ENCODE results near the gene C18orf54.
A peak's percentile ranks its signal among the peaks of the same experiment; 100 is the strongest.
"Not testable (repeated sequence)": the region's sequence is repeated elsewhere in the genome, so short reads cannot be mapped to it uniquely, and the experiment has no call there.

C18orf54 gene

GRCh38 chr18:54359233-54359632, 1.5 kb downstream of the C18orf54 start:
- H3K36me3 Mint-ChIP-seq (ENCODE audit: low read depth): peaks cover 21% of the 10 kb centered on the region
- H3K27me3 Mint-ChIP-seq (ENCODE audit: low read depth): peaks cover 4% of the 10 kb centered on the region

DNA sequence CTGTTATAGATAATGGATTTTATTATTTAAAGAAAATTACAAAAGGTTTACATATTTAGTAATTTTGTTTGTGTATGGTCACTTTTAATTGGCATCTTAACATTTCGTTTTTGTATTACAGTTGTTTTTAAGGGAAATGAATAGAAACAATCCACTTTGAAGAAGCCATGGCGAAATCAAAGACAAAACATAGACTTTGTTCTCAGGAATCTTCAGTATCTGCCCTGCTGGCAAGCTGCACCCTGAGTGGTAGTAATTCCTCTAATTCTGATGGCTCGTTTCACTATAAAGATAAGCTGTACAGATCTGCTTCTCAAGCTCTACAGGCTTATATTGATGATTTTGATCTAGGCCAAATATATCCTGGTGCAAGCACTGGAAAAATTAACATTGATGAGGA, 2.7 kb downstream of the C18orf54 start:
- H3K4me3 Mint-ChIP-seq: no peak overlapping the region
- DNase-seq (ENCODE audit: low spot score): no peak
- H3K27me3 Mint-ChIP-seq (ENCODE audit: low read depth): peaks cover 4% of the 10 kb centered on the region
- peaks cover 23% of the 10 kb centered on the region for H3K4me1 Mint-ChIP-seq (ENCODE audit: low read depth)
- no peak overlapping the region for H3K27ac Mint-ChIP-seq
- H3K9me3 Mint-ChIP-seq: no peaks in the 10 kb centered on the region
- peaks cover 21% of the 10 kb centered on the region for H3K36me3 Mint-ChIP-seq (ENCODE audit: low read depth)

More at GRCh38 chr18:54359233-54359632, 1.5 kb downstream of the C18orf54 start:
- H3K27ac Mint-ChIP-seq: no peak overlapping the region
- H3K4me1 Mint-ChIP-seq (ENCODE audit: low read depth): peaks cover 23% of the 10 kb centered on the region
- H3K9me3 Mint-ChIP-seq: no peaks in the 10 kb centered on the region
- no peak for DNase-seq (ENCODE audit: low spot score)
- H3K4me3 Mint-ChIP-seq: peak overlapping the region; percentile 96

GRCh38 chr18:54378057-54378456, 20.4 kb downstream of the C18orf54 start:
- Mint-ChIP-seq H3K27me3 (ENCODE audit: low read depth) (no peaks in the 10 kb centered on the region), H3K4me3 (no peak overlapping the region), H3K36me3 (ENCODE audit: low read depth) (peaks cover 23% of the 10 kb centered on the region), H3K4me1 (ENCODE audit: low read depth) (no peaks in the 10 kb centered on the region), H3K27ac (no peak overlapping the region), H3K9me3 (no peaks in the 10 kb centered on the region)
- DNase-seq (ENCODE audit: low spot score): no peak

GRCh38 chr18:54381640-54382039, 23.9 kb downstream of the C18orf54 start:
- peaks cover 2% of the 10 kb centered on the region for H3K4me1 Mint-ChIP-seq (ENCODE audit: low read depth)
- no peak overlapping the region for H3K27ac Mint-ChIP-seq
- peaks cover 14% of the 10 kb centered on the region for H3K36me3 Mint-ChIP-seq (ENCODE audit: low read depth)
- H3K9me3 Mint-ChIP-seq: no peaks in the 10 kb centered on the region
- H3K4me3 Mint-ChIP-seq: no peak overlapping the region
- no peaks in the 10 kb centered on the region for H3K27me3 Mint-ChIP-seq (ENCODE audit: low read depth)
- no peak for DNase-seq (ENCODE audit: low spot score)

DNA sequence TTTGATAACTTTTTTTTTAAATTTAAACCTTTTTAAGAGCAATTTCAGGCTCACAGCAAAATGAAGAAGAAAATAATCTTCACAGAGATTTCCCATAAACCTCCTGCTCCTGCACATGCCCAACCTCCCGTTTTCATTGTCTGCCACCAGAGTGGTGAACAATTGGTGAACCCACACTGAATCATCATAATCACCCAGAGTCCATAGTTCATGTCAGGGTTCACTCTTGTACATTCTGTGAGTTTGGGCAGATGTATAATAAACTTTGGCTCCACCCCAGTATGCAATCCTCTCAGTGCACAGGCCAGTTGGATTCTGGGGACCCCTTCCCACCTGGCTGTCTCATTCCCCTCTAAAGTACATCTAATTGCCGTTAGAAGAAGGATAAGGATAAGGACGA, 24.4 kb downstream of the C18orf54 start:
- no peak overlapping the region for H3K27ac Mint-ChIP-seq
- H3K9me3 Mint-ChIP-seq: no peaks in the 10 kb centered on the region
- H3K4me1 Mint-ChIP-seq (ENCODE audit: low read depth): peaks cover 2% of the 10 kb centered on the region
- no peaks in the 10 kb centered on the region for H3K27me3 Mint-ChIP-seq (ENCODE audit: low read depth)
- no peak for DNase-seq (ENCODE audit: low spot score)
- H3K36me3 Mint-ChIP-seq (ENCODE audit: low read depth): peaks cover 14% of the 10 kb centered on the region
- H3K4me3 Mint-ChIP-seq: no peak overlapping the region

- H3K4me3 Mint-ChIP-seq: no peak overlapping the region
- no peaks in the 10 kb centered on the region for H3K27me3 Mint-ChIP-seq (ENCODE audit: low read depth)
- DNase-seq (ENCODE audit: low spot score): no peak
- peaks cover 2% of the 10 kb centered on the region for H3K4me1 Mint-ChIP-seq (ENCODE audit: low read depth)
- no peak overlapping the region for H3K27ac Mint-ChIP-seq
- H3K36me3 Mint-ChIP-seq (ENCODE audit: low read depth): peaks cover 14% of the 10 kb centered on the region
- H3K9me3 Mint-ChIP-seq: no peaks in the 10 kb centered on the region
These were observed 25.1 kb downstream of the C18orf54 start for GRCh38 chr18:54382733-54383252.

GRCh38 chr18:54386043-54386442, 28.3 kb downstream of the C18orf54 start:
- no peak overlapping the region for H3K27ac Mint-ChIP-seq
- H3K4me3 Mint-ChIP-seq: no peak overlapping the region
- H3K9me3 Mint-ChIP-seq: no peaks in the 10 kb centered on the region
- H3K27me3 Mint-ChIP-seq (ENCODE audit: low read depth): no peaks in the 10 kb centered on the region
- no peak for DNase-seq (ENCODE audit: low spot score)
- peaks cover 25% of the 10 kb centered on the region for H3K4me1 Mint-ChIP-seq (ENCODE audit: low read depth)
- peaks cover 7% of the 10 kb centered on the region for H3K36me3 Mint-ChIP-seq (ENCODE audit: low read depth)

DNA sequence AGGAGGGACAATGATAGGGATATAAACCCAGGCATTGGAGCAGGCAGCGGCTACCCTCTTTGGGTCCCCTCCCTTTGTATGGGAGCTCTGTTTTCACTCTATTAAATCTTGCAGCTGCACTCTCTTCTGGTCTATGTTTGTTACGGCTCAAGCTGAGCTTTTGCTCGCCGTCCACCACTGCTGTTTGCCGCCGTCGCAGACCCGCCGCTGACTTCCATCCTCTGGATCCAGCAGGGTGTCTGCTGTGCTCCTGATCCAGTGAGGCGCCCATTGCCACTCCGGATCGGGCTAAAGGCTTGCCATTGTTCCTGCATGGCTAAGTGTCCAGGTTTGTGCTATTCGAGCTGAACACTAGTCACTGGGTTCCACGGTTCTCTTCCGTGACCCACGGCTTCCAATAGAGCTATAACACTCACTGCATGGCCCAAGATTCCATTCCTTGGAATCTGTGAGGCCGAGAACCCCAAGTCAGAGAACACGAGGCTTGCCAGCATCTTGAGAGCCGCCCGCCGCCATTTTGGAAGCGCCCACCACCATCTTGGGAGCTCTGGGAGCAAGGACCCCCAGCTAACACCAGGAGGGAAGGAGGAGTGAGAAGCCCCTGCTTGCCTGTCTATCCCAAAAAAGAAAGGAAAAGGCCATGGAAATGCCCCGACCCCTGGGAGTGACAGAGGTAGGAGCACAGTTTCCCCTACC, 29.2 kb downstream of the C18orf54 start:
- not testable (repeated sequence) for H3K36me3 Mint-ChIP-seq (ENCODE audit: low read depth); DNase-seq (ENCODE audit: low spot score); H3K27me3 Mint-ChIP-seq (ENCODE audit: low read depth); H3K27ac Mint-ChIP-seq; H3K9me3 Mint-ChIP-seq; H3K4me3 Mint-ChIP-seq
- H3K4me1 Mint-ChIP-seq (ENCODE audit: low read depth): peaks cover 28% of the 10 kb centered on the region

DNA sequence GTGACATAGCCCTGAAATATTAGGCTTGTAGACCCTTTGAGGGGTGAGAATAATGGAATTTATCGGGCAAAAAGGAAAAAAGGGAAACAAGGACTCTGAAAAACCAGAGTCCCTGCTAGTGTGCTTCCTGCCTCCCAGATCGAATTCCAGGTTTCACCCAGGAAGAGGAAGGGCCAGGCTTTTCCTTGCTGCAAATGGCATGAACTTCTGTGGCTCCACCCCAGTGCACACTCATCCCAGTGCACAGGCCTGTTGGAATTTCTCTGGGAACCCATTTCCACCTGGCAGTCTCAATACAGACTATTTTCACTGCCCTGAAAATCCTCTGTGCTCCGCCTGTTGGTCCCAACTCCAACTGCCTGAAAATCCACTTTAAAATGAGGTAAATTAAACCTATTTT, 29.9 kb downstream of the C18orf54 start:
- H3K4me1 Mint-ChIP-seq (ENCODE audit: low read depth): peaks cover 32% of the 10 kb centered on the region
- H3K27me3 Mint-ChIP-seq (ENCODE audit: low read depth): no peaks in the 10 kb centered on the region
- no peak for DNase-seq (ENCODE audit: low spot score)
- no peak overlapping the region for H3K27ac Mint-ChIP-seq
- H3K9me3 Mint-ChIP-seq: no peaks in the 10 kb centered on the region
- H3K36me3 Mint-ChIP-seq (ENCODE audit: low read depth): peaks cover 1% of the 10 kb centered on the region
- H3K4me3 Mint-ChIP-seq: no peak overlapping the region

- Mint-ChIP-seq H3K36me3 (ENCODE audit: low read depth) (peaks cover 1% of the 10 kb centered on the region), H3K4me1 (ENCODE audit: low read depth) (peaks cover 34% of the 10 kb centered on the region), H3K4me3 (peak overlapping the region; percentile 11), H3K9me3 (no peaks in the 10 kb centered on the region), H3K27ac (no peak overlapping the region), H3K27me3 (ENCODE audit: low read depth) (no peaks in the 10 kb centered on the region)
- peak; percentile 56 for DNase-seq (ENCODE audit: low spot score)
These were observed 30.8 kb downstream of the C18orf54 start for GRCh38 chr18:54388203-54389142.

DNA sequence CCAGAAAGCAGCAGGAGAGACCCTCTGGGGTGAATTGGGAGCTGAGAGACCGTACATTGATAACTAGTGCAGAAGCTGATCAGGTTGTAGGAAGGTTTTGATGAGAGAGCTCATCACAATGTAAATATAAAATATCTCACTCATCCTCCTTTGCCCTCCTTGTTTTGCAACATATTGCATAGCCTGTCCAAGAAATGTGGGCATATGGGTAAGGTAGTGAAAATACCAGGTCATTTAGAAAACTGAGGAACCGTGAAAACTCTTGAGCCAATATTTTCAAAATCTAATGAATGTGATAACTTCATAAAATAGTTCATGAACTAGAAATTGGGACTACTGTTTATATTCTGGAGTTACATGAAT, 31.4 kb downstream of the C18orf54 start:
- H3K4me1 Mint-ChIP-seq (ENCODE audit: low read depth): peaks cover 34% of the 10 kb centered on the region

GRCh38 chr18:54390838-54391237, 33.1 kb downstream of the C18orf54 start:
- Mint-ChIP-seq H3K9me3 (no peaks in the 10 kb centered on the region), H3K27me3 (ENCODE audit: low read depth) (no peaks in the 10 kb centered on the region), H3K4me1 (ENCODE audit: low read depth) (peaks cover 34% of the 10 kb centered on the region), H3K4me3 (no peak overlapping the region), H3K27ac (no peak overlapping the region), H3K36me3 (ENCODE audit: low read depth) (peaks cover under 1% of the 10 kb centered on the region)
- no peak for DNase-seq (ENCODE audit: low spot score)

More for the DNA sequence above, 31.4 kb downstream of the C18orf54 start:
- no peak overlapping the region for H3K27ac Mint-ChIP-seq
- H3K4me3 Mint-ChIP-seq: peak overlapping the region; percentile 11
- DNase-seq (ENCODE audit: low spot score): no peak
- H3K36me3 Mint-ChIP-seq (ENCODE audit: low read depth): peaks cover 1% of the 10 kb centered on the region
- no peaks in the 10 kb centered on the region for H3K9me3 Mint-ChIP-seq
- no peaks in the 10 kb centered on the region for H3K27me3 Mint-ChIP-seq (ENCODE audit: low read depth)

DNA sequence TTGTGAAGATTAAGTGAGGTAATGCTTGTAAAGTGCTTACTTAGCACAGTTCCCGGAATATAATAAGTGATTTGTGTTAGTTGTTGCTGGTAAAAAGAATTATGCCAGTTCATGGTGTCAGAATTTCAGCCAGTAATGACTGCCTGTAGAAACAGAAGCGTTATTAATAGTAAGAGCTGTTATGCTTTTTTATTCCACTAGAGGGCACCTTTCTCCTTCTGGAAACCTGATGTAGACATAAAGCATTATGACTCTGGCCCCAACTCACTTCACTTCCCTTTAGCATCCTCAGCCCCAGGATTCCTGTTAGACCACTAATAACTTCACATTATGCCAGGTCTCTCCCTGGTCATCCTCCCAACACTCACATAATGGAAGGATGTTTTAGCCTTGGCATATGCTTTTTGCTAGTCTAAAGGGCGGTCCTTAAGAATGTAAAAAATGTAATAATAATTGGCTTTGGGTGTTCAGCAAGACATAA, 34.9 kb downstream of the C18orf54 start:
- Mint-ChIP-seq H3K4me3 (no peak overlapping the region), H3K9me3 (no peaks in the 10 kb centered on the region), H3K4me1 (ENCODE audit: low read depth) (peaks cover 32% of the 10 kb centered on the region), H3K36me3 (ENCODE audit: low read depth) (no peaks in the 10 kb centered on the region), H3K27me3 (ENCODE audit: low read depth) (peaks cover 1% of the 10 kb centered on the region), H3K27ac (no peak overlapping the region)
- no peak for DNase-seq (ENCODE audit: low spot score)

Measured in T-helper 2 cell treated with Interferon-gamma antibody and Interleukin-4, amounts not matched to agents 5 μg/mL and 100 μg/mL, for 36 hours (primary cell).